OCI-LY7 (cell line): ENCODE measurements around the gene COL23A1. TPM values are rescaled to one million over a fixed set of nuclear protein-coding genes. Genes with fewer than 3 reads are reported as not detected.

Source experiments
- BruUV-seq: library from RNA; stranded (reverse); fragments of 400-500 nt; replicated peaks from 2 replicates; lab custom pipeline; 2021; lab: Mats Ljungman, UMichigan
- CTCF ChIA-PET: fragments of 300-600 bp; sonication (Branson Sonifier 250); formaldehyde crosslinking; loops from one replicate; lab custom pipeline; 2022; ENCODE audit warnings: antibody characterized with exemption; ENCODE audit not compliant: unreplicated experiment; lab: Charles Lee
- POLR2A ChIA-PET: fragments of 300-600 bp; sonication (Branson Sonifier 250); formaldehyde crosslinking; loops from one replicate; lab custom pipeline; 2022; ENCODE audit warnings: antibody characterized with exemption; lab: Charles Lee
- DNase-seq: peaks from one replicate; pipeline ENCODE4 v3.0.0-alpha.2; 2015; ENCODE audit warnings: low spot score
- H2AFZ ChIP-seq: fragments of 200-600 bp; sonication (generic), shearing (Covaris generic); 2 replicates; pipeline ENCODE4 v1.6.1; 2014; ENCODE audit warnings: mild to moderate bottlenecking, antibody characterized with exemption, low read length, moderate library complexity
- H3K27ac ChIP-seq: fragments of 200-600 bp; sonication (generic); 2 replicates; pipeline ENCODE4 v1.5.1; 2014; ENCODE audit warnings: mixed run types, low read depth, mild to moderate bottlenecking, moderate library complexity, low read length, inconsistent platforms; ENCODE audit not compliant: poor library complexity, severe bottlenecking
- H3K36me3 ChIP-seq: fragments of 200-600 bp; sonication (generic); 2 replicates; pipeline ENCODE4 v1.6.1; 2014; ENCODE audit warnings: mild to moderate bottlenecking, antibody characterized with exemption, low read length, moderate library complexity, mixed read lengths; ENCODE audit not compliant: insufficient read depth
- H3K4me1 ChIP-seq: fragments of 200-600 bp; sonication (generic); 2 replicates; pipeline ENCODE4 v1.5.1; 2014; ENCODE audit warnings: mild to moderate bottlenecking, low read length; ENCODE audit not compliant: insufficient read depth, poor library complexity, severe bottlenecking
- H3K4me2 ChIP-seq: fragments of 200-600 bp; sonication (generic); 2 replicates; pipeline ENCODE4 v1.6.1; 2014; ENCODE audit warnings: mild to moderate bottlenecking, low read length
- H3K4me3 ChIP-seq: fragments of 200-600 bp; sonication (generic); 2 replicates; pipeline ENCODE4 v1.5.1; 2014; ENCODE audit warnings: mild to moderate bottlenecking, low read depth, low read length; ENCODE audit not compliant: poor library complexity, severe bottlenecking
- H3K79me2 ChIP-seq: fragments of 200-600 bp; sonication (generic); 2 replicates; pipeline ENCODE4 v1.6.1; 2016; ENCODE audit warnings: low read depth, mild to moderate bottlenecking, low read length, moderate library complexity, mixed read lengths; ENCODE audit not compliant: insufficient read depth
- H3K9me2 ChIP-seq: fragments of 200-600 bp; sonication (generic); 2 replicates; pipeline ENCODE4 v1.6.1; 2016; ENCODE audit warnings: mild to moderate bottlenecking, low read length, mixed read lengths; ENCODE audit not compliant: insufficient read depth
- H3K9me3 ChIP-seq: fragments of 200-600 bp; sonication (generic); 2 replicates; pipeline ENCODE4 v1.6.1; 2014; ENCODE audit warnings: mild to moderate bottlenecking, mixed run types, low read length, mixed read lengths
- H4K20me1 ChIP-seq: fragments of 200-600 bp; sonication (generic); 2 replicates; pipeline ENCODE4 v1.6.1; 2014; ENCODE audit warnings: mild to moderate bottlenecking, antibody characterized with exemption, low read length, moderate library complexity, mixed read lengths; ENCODE audit not compliant: insufficient read depth
- CTCF ChIP-seq: fragments of 200-600 bp; sonication (generic); conservative IDR thresholded peaks from 2 replicates; pipeline ENCODE4 v1.5.1; 2014; ENCODE audit warnings: mild to moderate bottlenecking, antibody characterized with exemption, low read length, moderate library complexity, mixed read lengths
- EZH2phosphoT487 ChIP-seq: fragments of 200-600 bp; sonication (generic); IDR thresholded peaks from 2 replicates; pipeline ENCODE4 v1.6.1; 2018; ENCODE audit warnings: low read depth, borderline replicate concordance, mild to moderate bottlenecking, mixed run types, antibody characterized with exemption, low read length, moderate library complexity, mixed read lengths
- intact Hi-C: fragments of 100-400 bp; cut with micrococcal nuclease; formaldehyde crosslinking; loops from one replicate; pipeline ENCODE4 v1.10.0; 2022; ENCODE audit not compliant: unreplicated experiment
- total RNA-seq, 2 experiments: library from RNA; depleted of rRNA in 1 of 2; stranded (reverse); fragments of >200 nt in 1 of 2; shearing (Covaris generic) in 1 of 2; gene quantifications; 2 replicates each; pipeline ENCODE4 v1.2.3, GENCODE V29; 2014 to 2022

Gene COL23A1
- total RNA-seq, 2 experiments from 2014 or later: 0.53 TPM; not detected in 1

- TF ChIP-seq EZH2phosphoT487: no peak
- no peak for TF ChIP-seq CTCF
- no peak overlapping the region for H3K4me3 ChIP-seq
- intact Hi-C loops: no loop called here
- ChIA-PET CTCF (no interaction called here), POLR2A (no interaction called here)
- no peak for DNase-seq
- no peak overlapping the region for H2AFZ ChIP-seq
- H3K9me3 ChIP-seq: no peaks in the 10 kb centered on the region
- H3K4me2 ChIP-seq: no peak overlapping the region
- H3K79me2 ChIP-seq: no peaks in the 10 kb centered on the region
- H3K9me2 ChIP-seq: no peaks in the 10 kb centered on the region
- H3K4me1 ChIP-seq: peaks cover 34% of the 10 kb centered on the region
- no peaks in the 10 kb centered on the region for H4K20me1 ChIP-seq
- H3K36me3 ChIP-seq: no peaks in the 10 kb centered on the region
- no TSS peak for BruUV-seq
- no peak overlapping the region for H3K27ac ChIP-seq
Measured at GRCh38 chr5:178241688-178242231, 348.4 kb downstream of the COL23A1 start.

GRCh38 chr5:178241231-178241663 is 348.9 kb downstream of the COL23A1 start:
- BruUV-seq: no TSS peak
- Histone ChIP-seq H3K4me2 (no peak overlapping the region), H3K27ac (peak overlapping the region; percentile 3), H3K9me2 (no peaks in the 10 kb centered on the region), H3K36me3 (no peaks in the 10 kb centered on the region), H3K4me1 (peaks cover 34% of the 10 kb centered on the region), H3K4me3 (no peak overlapping the region), H4K20me1 (no peaks in the 10 kb centered on the region), H3K79me2 (no peaks in the 10 kb centered on the region), H3K9me3 (no peaks in the 10 kb centered on the region), H2AFZ (peak overlapping the region; percentile 59; the same call in 1 of the 2 replicates)
- DNase-seq: no peak
- ChIA-PET POLR2A (interaction anchor here (4.4 kb wide), 1 partner anchor 10 kb away, joined by 22 read pairs; no protein-coding TSS in a partner anchor), CTCF (no interaction called here)
- TF ChIP-seq CTCF (no peak), EZH2phosphoT487 (no peak)
- intact Hi-C loops: no loop called here

- no peaks in the 10 kb centered on the region for H4K20me1 ChIP-seq
- H3K4me2 ChIP-seq: peak overlapping the region; percentile 39
- intact Hi-C loops: no loop called here
- DNase-seq: peak; percentile 43
- TF ChIP-seq CTCF (no peak), EZH2phosphoT487 (no peak)
- no peak overlapping the region for H3K4me3 ChIP-seq
- no peaks in the 10 kb centered on the region for H3K9me2 ChIP-seq
- peak overlapping the region; percentile 59 for H2AFZ ChIP-seq
- POLR2A ChIA-PET: interaction anchor here (4.4 kb wide), 1 partner anchor 10 kb away, joined by 22 read pairs; no protein-coding TSS in a partner anchor
- CTCF ChIA-PET: no interaction called here
- H3K4me1 ChIP-seq: peaks cover 34% of the 10 kb centered on the region
- no TSS peak for BruUV-seq
- no peaks in the 10 kb centered on the region for H3K36me3 ChIP-seq
- H3K79me2 ChIP-seq: no peaks in the 10 kb centered on the region
- H3K27ac ChIP-seq: peak overlapping the region; percentile 3
- H3K9me3 ChIP-seq: no peaks in the 10 kb centered on the region
Measured at GRCh38 chr5:178240766-178241165, 349.4 kb downstream of the COL23A1 start.
